ENCODE results near the gene IPO4. TPM values are rescaled to one million over a fixed set of nuclear protein-coding genes. Genes with fewer than 3 reads are reported as not detected.

The IPO4 gene
- total RNA-seq, 4 donors from 2014 or later: 28.1 to 49.0 (median 31.3) TPM

GRCh38 chr14:24235804-24236688 lies 47.4 kb upstream of the IPO4 start:
- TF ChIP-seq CTCF (IDR thresholded peaks at IDR 0.05): no peak
- no peak for TF ChIP-seq POLR2A (IDR thresholded peaks at IDR 0.05)
- no peak for DNase-seq
- intact Hi-C loops (cut with DNase I): loop anchor here (10.0 kb wide), 1 partner anchor 199 kb away; no protein-coding TSS in a partner anchor
- Histone ChIP-seq H3K27me3 (no peaks in the 10 kb centered on the region), H3K9me3 (no peaks in the 10 kb centered on the region), H3K27ac (no peak overlapping the region), H3K4me1 (peaks cover 21 to 43% of the 10 kb centered on the region in 2 donors), H3K4me3 (replicated peaks in 1 of 3) (no peak overlapping the region), H3K36me3 (peaks cover 50 to 56% of the 10 kb centered on the region in 2 donors)
- WGBS, 2 donors: 95 to 96% methylated on average over 5 of the region's 5 CpGs

- no peak for DNase-seq
- Histone ChIP-seq H3K4me3 (replicated peaks in 1 of 3) (no peak overlapping the region), H3K4me1 (peaks cover 18 to 31% of the 10 kb centered on the region in 2 donors), H3K27me3 (no peaks in the 10 kb centered on the region), H3K36me3 (peaks cover 34 to 39% of the 10 kb centered on the region in 2 donors), H3K27ac (no peak overlapping the region), H3K9me3 (no peaks in the 10 kb centered on the region)
- intact Hi-C loops (cut with DNase I): loop anchor here (10.0 kb wide), 1 partner anchor 200 kb away; no protein-coding TSS in a partner anchor
- 91 to 94% methylated on average over 3 of the region's 3 CpGs for WGBS, 2 donors
- TF ChIP-seq POLR2A (IDR thresholded peaks at IDR 0.05): no peak
- no peak for TF ChIP-seq CTCF (IDR thresholded peaks at IDR 0.05)
Observed at GRCh38 chr14:24234095-24235005, 45.7 kb upstream of the IPO4 start.

- intact Hi-C loops (cut with DNase I): loop anchor here (10.0 kb wide), 1 partner anchor 201 kb away; no protein-coding TSS in a partner anchor
- H3K4me3 ChIP-seq (replicated peaks in 1 of 3): peak overlapping the region in 2 of 3 donors; percentile 78 to 92
Observed at GRCh38 chr14:24233538-24233866, 44.9 kb upstream of the IPO4 start.

More at GRCh38 chr14:24233538-24233866, 44.9 kb upstream of the IPO4 start:
- TF ChIP-seq POLR2A (IDR thresholded peaks at IDR 0.05) (no peak), CTCF (IDR thresholded peaks at IDR 0.05) (no peak)
- peak overlapping the region in 2 of 3 donors; percentile 64 to 85 for H3K27ac ChIP-seq
- no peak for DNase-seq
- WGBS, 2 donors: 71 to 86% methylated on average over 2 of the region's 2 CpGs
- H3K4me1 ChIP-seq: peaks cover 18 to 28% of the 10 kb centered on the region in 2 donors
- no peaks in the 10 kb centered on the region for H3K27me3 ChIP-seq
- H3K36me3 ChIP-seq: peaks cover 25 to 30% of the 10 kb centered on the region in 2 donors
- H3K9me3 ChIP-seq: no peaks in the 10 kb centered on the region
